H9 (cell line): ENCODE results near the gene RBM8A. TPM values are rescaled to one million over a fixed set of nuclear protein-coding genes. Genes with fewer than 3 reads are reported as not detected.

Experiments used
- DNase-seq: peaks from one replicate; pipeline ENCODE4 v3.0.0-alpha.2; 2017
- H2AFZ ChIP-seq: one replicate; pipeline ENCODE4 v1.6.1; 2013; ENCODE audit warnings: mild to moderate bottlenecking, low read length, control low read depth, moderate library complexity
- H2AK5ac ChIP-seq: 2 replicates; pipeline ENCODE4 v1.6.1; 2013; ENCODE audit warnings: low read length, control low read depth, mixed read lengths; ENCODE audit not compliant: insufficient read length
- H2BK120ac ChIP-seq: one replicate; pipeline ENCODE4 v1.6.1; 2013; ENCODE audit warnings: low read depth, mild to moderate bottlenecking, low read length, control low read depth, inconsistent platforms; ENCODE audit not compliant: poor library complexity, severe bottlenecking
- H2BK12ac ChIP-seq: 2 replicates; pipeline ENCODE4 v1.6.1; 2013; ENCODE audit warnings: low read length, control low read depth, mixed read lengths, low read depth; ENCODE audit not compliant: insufficient read length
- H2BK15ac ChIP-seq: 2 replicates; pipeline ENCODE4 v1.6.1; 2013; ENCODE audit warnings: low read depth, low read length, control low read depth
- H2BK20ac ChIP-seq: one replicate; pipeline ENCODE4 v1.6.1; 2013; ENCODE audit warnings: low read depth, mild to moderate bottlenecking, low read length, control low read depth, inconsistent platforms; ENCODE audit not compliant: poor library complexity, severe bottlenecking
- H2BK5ac ChIP-seq: 2 replicates; pipeline ENCODE4 v1.6.1; 2013; ENCODE audit warnings: low read length, control low read depth, mixed read lengths; ENCODE audit not compliant: insufficient read length
- H3K14ac ChIP-seq: 2 replicates; pipeline ENCODE4 v1.6.1; 2013; ENCODE audit warnings: low read length, control low read depth; ENCODE audit not compliant: insufficient read depth
- H3K18ac ChIP-seq: 2 replicates; pipeline ENCODE4 v1.6.1; 2013; ENCODE audit warnings: low read depth, mild to moderate bottlenecking, mixed read lengths, low read length, control low read depth; ENCODE audit not compliant: insufficient read length
- H3K23ac ChIP-seq: 2 replicates; pipeline ENCODE4 v1.6.1; 2013; ENCODE audit warnings: low read length, control low read depth, mixed read lengths, low read depth; ENCODE audit not compliant: insufficient read length
- H3K23me2 ChIP-seq: 2 replicates; pipeline ENCODE4 v1.6.1; 2013; ENCODE audit warnings: low read depth, mild to moderate bottlenecking, mixed read lengths, low read length, control low read depth; ENCODE audit not compliant: insufficient read length, poor library complexity, severe bottlenecking
- H3K27ac ChIP-seq: 2 replicates; pipeline ENCODE4 v1.5.1; 2013; ENCODE audit warnings: low read length, control low read depth, mixed read lengths, low read depth; ENCODE audit not compliant: insufficient read length
- H3K27me3 ChIP-seq: 2 replicates; pipeline ENCODE4 v1.6.1; 2013; ENCODE audit warnings: low read length, control low read depth, inconsistent platforms; ENCODE audit not compliant: insufficient read depth
- H3K4ac ChIP-seq: 2 replicates; pipeline ENCODE4 v1.6.1; 2013; ENCODE audit warnings: low read depth, mild to moderate bottlenecking, control low read depth, inconsistent platforms, low read length, moderate library complexity
- H3K4me1 ChIP-seq: 2 replicates; pipeline ENCODE4 v1.6.1; 2013; ENCODE audit warnings: low read length, control low read depth, inconsistent platforms; ENCODE audit not compliant: insufficient read depth
- H3K4me2 ChIP-seq: 2 replicates; pipeline ENCODE4 v1.6.1; 2013; ENCODE audit warnings: low read length, control low read depth, mixed read lengths; ENCODE audit not compliant: insufficient read length, insufficient read depth
- H3K56ac ChIP-seq: 2 replicates; pipeline ENCODE4 v1.6.1; 2013; ENCODE audit warnings: low read depth, mild to moderate bottlenecking, mixed read lengths, low read length, control low read depth; ENCODE audit not compliant: insufficient read length
- H3K79me1 ChIP-seq: 2 replicates; pipeline ENCODE4 v1.6.1; 2013; ENCODE audit warnings: low read depth, mild to moderate bottlenecking, moderate library complexity, low read length, control low read depth, inconsistent platforms; ENCODE audit not compliant: insufficient read depth, poor library complexity, severe bottlenecking
- H3K79me2 ChIP-seq: 2 replicates; pipeline ENCODE4 v1.6.1; 2013; ENCODE audit warnings: low read length, control low read depth, inconsistent platforms; ENCODE audit not compliant: insufficient read depth
- H3K9ac ChIP-seq: 2 replicates; pipeline ENCODE4 v1.6.1; 2013; ENCODE audit warnings: low read length, control low read depth, mixed read lengths; ENCODE audit not compliant: insufficient read length; ENCODE audit errors: extremely low read depth
- H3K9me3 ChIP-seq: one replicate; pipeline ENCODE4 v1.6.1; 2013; ENCODE audit warnings: low read depth, low read length, inconsistent platforms; ENCODE audit not compliant: control insufficient read depth
- H3T11ph ChIP-seq: one replicate; pipeline ENCODE4 v1.6.1; 2013; ENCODE audit warnings: mild to moderate bottlenecking, low read length, control low read depth, inconsistent platforms
- H4K20me1 ChIP-seq: one replicate; pipeline ENCODE4 v1.6.1; 2013; ENCODE audit not compliant: control insufficient read depth, insufficient read length, insufficient read depth
- H4K5ac ChIP-seq: 2 replicates; pipeline ENCODE4 v1.6.1; 2013; ENCODE audit warnings: low read depth, mild to moderate bottlenecking, mixed read lengths, low read length, control low read depth; ENCODE audit not compliant: insufficient read length
- H4K8ac ChIP-seq: replicated peaks from 2 replicates; pipeline ENCODE4 v1.6.1; 2013; ENCODE audit warnings: low read length, control low read depth, mixed read lengths, low read depth; ENCODE audit not compliant: insufficient read length
- H4K91ac ChIP-seq: 2 replicates; pipeline ENCODE4 v1.6.1; 2013; ENCODE audit warnings: low read depth, mild to moderate bottlenecking, moderate library complexity, mixed read lengths, low read length, control low read depth; ENCODE audit not compliant: insufficient read length
- H3K27ac Mint-ChIP-seq, 3 experiments: 2 replicates in 2 of 3; 3 replicates in 1 of 3; pipeline ENCODE4 v1.8.0; 2020 to 2021; ENCODE audit warnings: mixed read lengths in 3 of 3, mild to moderate bottlenecking in 1 of 3, moderate library complexity in 1 of 3
- H3K27me3 Mint-ChIP-seq: 2 replicates; pipeline ENCODE4 v1.8.0; 2021; ENCODE audit warnings: low read depth, mild to moderate bottlenecking, moderate library complexity, mixed read lengths
- H3K36me3 Mint-ChIP-seq, 3 experiments: 2 replicates in 2 of 3; 3 replicates in 1 of 3; pipeline ENCODE4 v1.8.0; 2020 to 2021; ENCODE audit warnings: low read depth in 3 of 3, mixed read lengths in 3 of 3; ENCODE audit not compliant: insufficient read depth in 1 of 3
- H3K4me1 Mint-ChIP-seq, 2 experiments: 2 replicates each; pipeline ENCODE4 v1.8.0; 2020; ENCODE audit warnings: mixed read lengths in 2 of 2
- H3K4me3 Mint-ChIP-seq, 2 experiments: 2 replicates in 1 of 2; 3 replicates in 1 of 2; pipeline ENCODE4 v1.8.0; 2020 to 2021; ENCODE audit warnings: mild to moderate bottlenecking in 2 of 2, mixed read lengths in 2 of 2, moderate library complexity in 1 of 2
- H3K9me3 Mint-ChIP-seq, 2 experiments: 2 replicates in 1 of 2; 3 replicates in 1 of 2; pipeline ENCODE4 v1.8.0; 2020; ENCODE audit warnings: mild to moderate bottlenecking in 2 of 2, mixed read lengths in 2 of 2, moderate library complexity in 1 of 2
- CTCF ChIP-seq: fragments of 200-600 bp; sonication (generic); conservative IDR thresholded peaks from 3 replicates; pipeline ENCODE4 v1.8.0; 2021; ENCODE audit warnings: antibody characterized with exemption, mild to moderate bottlenecking
- WGBS: extraction: QIAGEN DNeasy Blood & Tissue Kit; methylation state at CpG from one replicate; pipeline ENCODE4 v1.1.7; 2013; ENCODE audit warnings: missing lambda C conversion rate, low lambda C conversion rate, mixed read lengths; ENCODE audit not compliant: insufficient read length; ENCODE audit errors: extremely low coverage; 5-methylcytosine and 5-hydroxymethylcytosine counted together
- total RNA-seq: library from RNA; stranded (reverse); gene quantifications from 2 replicates; pipeline ENCODE4 v1.2.1, GENCODE V29; 2021

Gene RBM8A
- total RNA-seq, 1 experiment from 2014 or later, result 298 TPM

DNA sequence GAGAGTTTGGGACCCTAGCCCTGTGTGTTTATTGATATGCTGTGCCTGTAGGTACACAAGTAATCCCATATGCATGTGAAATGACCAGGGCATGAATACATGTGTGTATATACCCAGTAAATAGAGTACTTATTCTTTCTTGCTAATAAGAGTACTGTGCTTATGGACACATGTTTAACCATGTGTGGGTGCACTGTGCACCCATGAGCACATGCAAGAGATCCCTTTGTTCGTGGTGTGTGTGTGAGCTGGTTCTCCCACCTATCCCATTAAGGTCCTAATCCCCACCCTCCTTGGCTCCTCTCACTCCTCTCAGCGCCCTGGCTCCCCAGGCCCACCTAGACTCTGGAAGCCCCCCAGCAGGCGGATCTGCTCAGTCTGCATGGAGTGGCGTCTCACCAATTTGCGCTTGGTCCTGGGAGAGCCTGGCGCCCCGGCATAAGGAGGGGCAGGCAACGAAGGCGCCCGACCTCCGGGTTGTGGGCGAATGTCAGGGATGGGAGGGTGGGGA is 32.7 kb upstream of the RBM8A start:
- no peaks in the 10 kb centered on the region; a peak in 1 of 7 replicates for H3K36me3 Mint-ChIP-seq
- Histone ChIP-seq H3K14ac (no peak overlapping the region), H2BK120ac (no peak overlapping the region), H3K27ac (no peak overlapping the region), H4K20me1 (no peaks in the 10 kb centered on the region), H2AK5ac (no peak overlapping the region), H2BK20ac (no peak overlapping the region), H3K79me1 (no peaks in the 10 kb centered on the region), H3K23me2 (peaks cover 31% of the 10 kb centered on the region), H2BK12ac (no peak overlapping the region), H3K23ac (no peak overlapping the region), H3K4me2 (peak overlapping the region; percentile 75), H3K9ac (no peak overlapping the region), H2AFZ (no peak overlapping the region), H4K5ac (no peak overlapping the region), H3K9me3 (no peaks in the 10 kb centered on the region), H2BK15ac (no peak overlapping the region), H2BK5ac (no peak overlapping the region), H3T11ph (no peak overlapping the region), H3K18ac (no peak overlapping the region), H3K4me1 (peaks cover 2% of the 10 kb centered on the region; the same call in 1 of the 2 replicates), H4K91ac (no peak overlapping the region), H4K8ac (no peak overlapping the region), H3K56ac (no peak overlapping the region), H3K27me3 (peaks cover 45% of the 10 kb centered on the region), H3K4ac (no peak overlapping the region), H3K79me2 (no peaks in the 10 kb centered on the region)
- H3K9me3 Mint-ChIP-seq, result no peaks in the 10 kb centered on the region
- H3K27me3 Mint-ChIP-seq, result peaks cover 81% of the 10 kb centered on the region
- no peak overlapping the region for H3K27ac Mint-ChIP-seq
- TF ChIP-seq CTCF, result no peak
- no peak for DNase-seq
- peaks cover 39 to 47% of the 10 kb centered on the region in 2 experiments for H3K4me1 Mint-ChIP-seq
- WGBS, result no CpG with 5 or more reads among the region's 12 CpGs
- peak overlapping the region; percentile 87 to 95 for H3K4me3 Mint-ChIP-seq
